Prostate gland (tissue), 2 donors: ENCODE measurements around the gene BORCS6. TPM values are rescaled to one million over a fixed set of nuclear protein-coding genes. Genes with fewer than 3 reads are reported as not detected.
A peak's percentile ranks its signal among the peaks of the same experiment; 100 is the strongest.

Experiments
- DNase-seq: peaks from one replicate; pipeline ENCODE4 v3.0.0-alpha.2; 2019; ENCODE audit warnings: low spot score
- H3K27ac ChIP-seq, 2 donors: fragments of 200-600 bp; sonication (generic); 2 replicates each; pipeline ENCODE4 v1.5.1; 2017 to 2019
- H3K27me3 ChIP-seq: fragments of 200-600 bp; sonication (generic); replicated peaks from 2 replicates; pipeline ENCODE4 v1.5.1; 2019; ENCODE audit not compliant: insufficient read depth
- H3K36me3 ChIP-seq, 2 donors: fragments of 200-600 bp; sonication (generic); 1 replicate in 1 of 2; 2 replicates in 1 of 2; pipeline versions ENCODE4 v1.5.1 to v1.8.1; 2017 to 2019
- H3K4me1 ChIP-seq: fragments of 200-600 bp; sonication (generic); replicated peaks from 2 replicates; pipeline ENCODE4 v1.5.1; 2019
- H3K4me3 ChIP-seq, 2 donors: fragments of 200-600 bp; sonication (generic); 2 replicates each; pipeline ENCODE4 v1.5.1; 2017 to 2019
- H3K9me3 ChIP-seq: fragments of 200-600 bp; sonication (generic); 2 replicates; pipeline ENCODE4 v1.5.1; 2017
- CTCF ChIP-seq, 4 experiments: fragments of 200-600 bp in 2 of 4; fragments of 450-650 bp in 2 of 4; sonication (generic) in 2 of 4; IDR thresholded peaks; 1 replicate in 3 of 4; 2 replicates in 1 of 4; pipeline ENCODE4 v1.5.1; 2016 to 2019; ENCODE audit warnings: antibody characterized with exemption in 4 of 4, mild to moderate bottlenecking in 2 of 4, moderate library complexity in 2 of 4
- POLR2A ChIP-seq: fragments of 450-650 bp; IDR thresholded peaks from one replicate; pipeline ENCODE4 v1.6.1; 2016; ENCODE audit warnings: antibody characterized with exemption, mild to moderate bottlenecking
- POLR2AphosphoS5 ChIP-seq: sonication (generic); formaldehyde crosslinking; IDR thresholded peaks from one replicate; pipeline ENCODE4 v1.6.1; 2017; ENCODE audit warnings: antibody characterized with exemption
- WGBS: methylation state at CpG from one replicate; pipeline ENCODE4 v1.1.5; 2018; 5-methylcytosine and 5-hydroxymethylcytosine counted together
- intact Hi-C: fragments of 100-400 bp; cut with DNase I; formaldehyde crosslinking; loops from one replicate; pipeline ENCODE4 v1.14.2; 2022
- total RNA-seq, 2 donors: library from RNA; depleted of rRNA; stranded (reverse); fragments of >200 nt; gene quantifications; one replicate each; pipeline ENCODE4 v1.1.0, GENCODE V29; 2016

The BORCS6 gene
- total RNA-seq, 2 donors from 2014 or later, result 9.6 to 19.1 TPM

- Histone ChIP-seq H3K27ac (peak overlapping the region; percentile 91 to 95), H3K4me1 (peaks cover 14% of the 10 kb centered on the region), H3K27me3 (no peaks in the 10 kb centered on the region), H3K9me3 (no peaks in the 10 kb centered on the region), H3K36me3 (no peaks in the 10 kb centered on the region), H3K4me3 (peak overlapping the region; percentile 68 to 85)
- TF ChIP-seq CTCF (IDR thresholded peaks at IDR 0.05) (no peak), POLR2AphosphoS5 (peak; percentile 89)
- peak; percentile 81 for DNase-seq
- intact Hi-C loops, result loop anchor here (1.0 to 5.0 kb wide), 3 partner anchors 35 to 110 kb away; partner anchors contain the start of genes HES7 and SLC25A35
- under 1% methylated on average over 25 of the region's 25 CpGs for WGBS
Measured at GRCh38 chr17:8187517-8188262, 2.3 kb downstream of the BORCS6 start.

- Histone ChIP-seq H3K4me3 (peak overlapping the region; percentile 68 to 75), H3K4me1 (peaks cover 14% of the 10 kb centered on the region), H3K36me3 (no peaks in the 10 kb centered on the region), H3K9me3 (no peaks in the 10 kb centered on the region), H3K27ac (peak overlapping the region; percentile 91 to 95), H3K27me3 (no peaks in the 10 kb centered on the region)
- no peak for TF ChIP-seq POLR2A
- peak; percentile 82 for TF ChIP-seq POLR2AphosphoS5
- TF ChIP-seq CTCF (IDR thresholded peaks at IDR 0.05), result peak in 2 of 4 experiments; percentile 41 to 74
- peak; percentile 93 for DNase-seq
- under 1% methylated on average over 32 of the region's 32 CpGs for WGBS
- intact Hi-C loops, result loop anchor here (1.0 to 5.0 kb wide), 3 partner anchors 35 to 110 kb away; partner anchors contain the start of genes HES7 and SLC25A35
Measured at GRCh38 chr17:8186787-8187516, 3.0 kb downstream of the BORCS6 start.

- DNase-seq, result no peak
- no peaks in the 10 kb centered on the region for H3K36me3 ChIP-seq
- H3K4me1 ChIP-seq, result peaks cover 14% of the 10 kb centered on the region
- peak overlapping the region; percentile 68 to 75 for H3K4me3 ChIP-seq
- no peaks in the 10 kb centered on the region for H3K9me3 ChIP-seq
- WGBS, result under 1% methylated on average over 23 of the region's 23 CpGs
- H3K27ac ChIP-seq, result peak overlapping the region; percentile 91 to 95
- no peaks in the 10 kb centered on the region for H3K27me3 ChIP-seq
- intact Hi-C loops, result loop anchor here (5.0 kb wide), 2 partner anchors 64 to 111 kb away; partner anchors contain the start of genes HES7 and SLC25A35
- TF ChIP-seq POLR2AphosphoS5 (no peak), CTCF (IDR thresholded peaks at IDR 0.05) (peak in 1 of 4 experiments; percentile 46)
Measured at GRCh38 chr17:8186446-8186786, 3.6 kb downstream of the BORCS6 start.

GRCh38 chr17:8185582-8186445, 4.2 kb downstream of the BORCS6 start:
- DNase-seq, result peak; percentile 87

More at GRCh38 chr17:8185582-8186445, 4.2 kb downstream of the BORCS6 start:
- peak overlapping the region; percentile 91 to 95 for H3K27ac ChIP-seq
- no peaks in the 10 kb centered on the region for H3K36me3 ChIP-seq
- TF ChIP-seq CTCF (IDR thresholded peaks at IDR 0.05) (no peak), POLR2AphosphoS5 (peak; percentile 76), POLR2A (peak; percentile 27)
- H3K4me3 ChIP-seq, result peak overlapping the region; percentile 68 to 75
- H3K9me3 ChIP-seq, result no peaks in the 10 kb centered on the region
- under 1% methylated on average over 39 of the region's 44 CpGs for WGBS
- no peaks in the 10 kb centered on the region for H3K27me3 ChIP-seq
- H3K4me1 ChIP-seq, result peaks cover 14% of the 10 kb centered on the region
- intact Hi-C loops, result loop anchor here (5.0 kb wide), 2 partner anchors 64 to 111 kb away; partner anchors contain the start of genes HES7 and SLC25A35
